SK-N-SH treated with all-trans-retinoic acid at 6 μM for 48 hours (cell line): Measurements from ENCODE around the gene RNGTT.

Experiments
- ARNTL ChIP-seq: fragments of 450-650 bp; formaldehyde crosslinking; IDR thresholded peaks from 2 replicates; pipeline ENCODE4 v1.5.0; 2020; ENCODE audit warnings: low read depth, mild to moderate bottlenecking, moderate library complexity, borderline replicate concordance
- BACH2 ChIP-seq: fragments of 250-450 bp; sonication (Bioruptor Pico); IDR thresholded peaks from 2 replicates; pipeline ENCODE4 v1.9.0; 2021; ENCODE audit warnings: mild to moderate bottlenecking, borderline replicate concordance
- PATZ1 ChIP-seq: fragments of 250-450 bp; sonication (Bioruptor Pico); IDR thresholded peaks from 2 replicates; pipeline ENCODE4 v1.8.0; 2020; ENCODE audit warnings: mild to moderate bottlenecking, moderate library complexity, borderline replicate concordance
- RARB ChIP-seq: fragments of 250-450 bp; sonication (Bioruptor Pico); IDR thresholded peaks from 2 replicates; pipeline ENCODE4 v1.8.0; 2021; ENCODE audit warnings: mild to moderate bottlenecking, moderate library complexity
- TOX ChIP-seq: fragments of 250-450 bp; sonication (Bioruptor Pico); IDR thresholded peaks from 2 replicates; pipeline ENCODE4 v1.8.0; 2021; ENCODE audit warnings: mild to moderate bottlenecking, moderate library complexity, borderline replicate concordance
- ZC3H10 ChIP-seq: fragments of 250-450 bp; sonication (Bioruptor Pico); IDR thresholded peaks from 2 replicates; pipeline ENCODE4 v1.5.1; 2021; ENCODE audit warnings: mild to moderate bottlenecking, moderate library complexity
- ZFP3 ChIP-seq: fragments of 250-450 bp; sonication (Bioruptor Pico); IDR thresholded peaks from 2 replicates; pipeline ENCODE4 v1.5.0; 2020; ENCODE audit warnings: mild to moderate bottlenecking, moderate library complexity
- ZNF565 ChIP-seq: fragments of 450-650 bp; formaldehyde crosslinking; conservative IDR thresholded peaks from 2 replicates; pipeline ENCODE4 v1.5.0; 2020; ENCODE audit warnings: low read depth, mild to moderate bottlenecking, moderate library complexity
- ZNF70 ChIP-seq: fragments of 450-650 bp; formaldehyde crosslinking; IDR thresholded peaks from 2 replicates; pipeline ENCODE4 v1.5.0; 2020; ENCODE audit warnings: mild to moderate bottlenecking, moderate library complexity
- TF ChIP-seq, protein P1 (sequence below): fragments of 250-450 bp; sonication (Bioruptor Pico); IDR thresholded peaks from 2 replicates; pipeline ENCODE4 v1.5.1; 2020; ENCODE audit warnings: low read depth, mild to moderate bottlenecking, moderate library complexity

GRCh38 chr6:88565409-88565811, 398.0 kb downstream of the RNGTT start:
- TF ChIP-seq PATZ1 (CRISPR knock-in tag) (no peak), ZNF565 (CRISPR knock-in tag) (no peak), ZC3H10 (CRISPR knock-in tag) (no peak), BACH2 (CRISPR knock-in tag) (no peak), TOX (CRISPR knock-in tag) (no peak), ZNF70 (CRISPR knock-in tag) (no peak), ARNTL (CRISPR knock-in tag) (no peak), ZFP3 (CRISPR knock-in tag) (no peak), RARB (CRISPR knock-in tag) (no peak)
- TF ChIP-seq, protein P1, sequence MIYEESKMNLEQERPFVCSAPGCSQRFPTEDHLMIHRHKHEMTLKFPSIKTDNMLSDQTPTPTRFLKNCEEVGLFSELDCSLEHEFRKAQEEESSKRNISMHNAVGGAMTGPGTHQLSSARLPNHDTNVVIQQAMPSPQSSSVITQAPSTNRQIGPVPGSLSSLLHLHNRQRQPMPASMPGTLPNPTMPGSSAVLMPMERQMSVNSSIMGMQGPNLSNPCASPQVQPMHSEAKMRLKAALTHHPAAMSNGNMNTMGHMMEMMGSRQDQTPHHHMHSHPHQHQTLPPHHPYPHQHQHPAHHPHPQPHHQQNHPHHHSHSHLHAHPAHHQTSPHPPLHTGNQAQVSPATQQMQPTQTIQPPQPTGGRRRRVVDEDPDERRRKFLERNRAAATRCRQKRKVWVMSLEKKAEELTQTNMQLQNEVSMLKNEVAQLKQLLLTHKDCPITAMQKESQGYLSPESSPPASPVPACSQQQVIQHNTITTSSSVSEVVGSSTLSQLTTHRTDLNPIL = no peak
